Renal pelvis (tissue), 12 donors: ENCODE results near the gene GPX6. TPM values are rescaled to one million over a fixed set of nuclear protein-coding genes. Genes with fewer than 3 reads are reported as not detected.
A peak's percentile ranks its signal among the peaks of the same experiment; 100 is the strongest.
"Not testable (repeated sequence)": the region's sequence is repeated elsewhere in the genome, so short reads cannot be mapped to it uniquely, and the experiment has no call there.

Experiments used
- DNase-seq: peaks from one replicate; pipeline ENCODE4 v3.0.0-alpha.2; 2013
- long read RNA-seq, 16 experiments: transcript quantifications; one replicate each; lab custom pipeline, GENCODE V29; 2026
- polyA plus RNA-seq, 3 donors: library from polyadenylated mRNA; unstranded; fragments of 120-200 nt; gene quantifications; one replicate each; pipeline ENCODE4 v1.2.1, GENCODE V29; 2013; ENCODE audit not compliant: insufficient read length in 3 of 3

GPX6 gene
- not detected for polyA plus RNA-seq
- long read RNA-seq, donor 1, result 0 reads
- long read RNA-seq, donor 2, result 0 reads
- long read RNA-seq, donor 3, result 0 reads
- long read RNA-seq, donor 4, result 0 reads
- long read RNA-seq, donor 5, result 0 reads
- long read RNA-seq, donor 6, result 0 reads
- long read RNA-seq, donor 7, result 0 reads
- long read RNA-seq, donor 8, result 0 reads
- long read RNA-seq, donor 9, result 0 reads
- long read RNA-seq, donor 10, result 0 reads
- long read RNA-seq, donor 11, result 0 reads
- long read RNA-seq, donor 12, result 0 reads
- long read RNA-seq, donor 13, result 0 reads
- long read RNA-seq, donor 14, result 0 reads
- long read RNA-seq, donor 15, result 0 reads
- long read RNA-seq, donor 16, result 0 reads

DNA sequence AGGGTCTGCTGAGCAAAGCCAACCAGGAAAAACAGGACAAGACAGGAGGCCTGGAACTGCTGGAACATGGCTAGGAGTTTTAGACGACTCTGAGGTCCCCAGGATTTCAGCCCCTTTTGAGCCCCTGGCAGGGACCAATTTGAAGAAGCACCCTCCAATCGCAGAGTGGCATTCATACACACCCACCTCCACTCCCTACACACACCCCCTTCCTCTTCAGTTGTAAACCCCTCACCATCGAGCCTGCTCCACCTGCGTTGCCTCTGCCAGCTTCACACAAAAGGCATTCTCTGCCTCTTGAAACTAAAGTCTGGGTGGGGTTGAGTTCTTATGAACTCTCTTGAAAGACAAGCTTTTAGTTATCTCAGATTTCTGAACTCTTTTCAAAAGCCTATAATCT, at the start of gene GPX6:
Gene GPX6 (minus strand): TSS at position 118 of the 400 bp plus-strand sequence. CDS start 50 bp downstream, at position 68.
- DNase-seq, result no peak

DNA sequence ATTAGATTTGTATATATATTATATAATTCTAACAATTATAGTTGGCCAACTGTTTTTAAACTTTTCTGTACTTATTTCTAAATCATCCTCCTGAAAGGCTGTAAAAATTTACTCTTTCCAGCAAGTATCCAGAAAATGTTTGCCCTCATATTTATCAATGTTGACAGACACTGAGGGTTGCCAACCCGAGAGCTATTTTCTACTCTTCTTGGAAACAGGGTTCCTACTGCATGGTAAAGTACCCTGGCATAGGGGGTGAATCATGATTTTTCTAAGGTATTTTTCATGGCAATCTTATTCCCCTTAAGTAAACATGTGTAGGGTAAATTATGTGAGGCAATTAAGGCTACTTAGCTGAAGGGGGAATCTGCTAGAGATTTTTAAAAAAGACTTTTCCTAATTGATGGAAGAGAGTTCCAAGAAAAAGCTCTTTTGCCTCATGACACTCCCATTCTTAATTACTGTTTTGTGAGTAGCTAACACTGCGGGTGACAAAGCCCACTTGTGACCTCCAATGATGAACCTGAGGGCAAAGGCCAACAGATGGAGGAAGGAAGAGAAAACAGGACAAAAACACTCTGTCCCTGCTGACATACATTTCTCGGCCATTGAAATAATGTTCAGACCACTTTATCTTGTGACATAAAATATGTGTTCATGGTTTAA, 48.0 kb upstream of the GPX6 start:
- no peak for DNase-seq

DNA sequence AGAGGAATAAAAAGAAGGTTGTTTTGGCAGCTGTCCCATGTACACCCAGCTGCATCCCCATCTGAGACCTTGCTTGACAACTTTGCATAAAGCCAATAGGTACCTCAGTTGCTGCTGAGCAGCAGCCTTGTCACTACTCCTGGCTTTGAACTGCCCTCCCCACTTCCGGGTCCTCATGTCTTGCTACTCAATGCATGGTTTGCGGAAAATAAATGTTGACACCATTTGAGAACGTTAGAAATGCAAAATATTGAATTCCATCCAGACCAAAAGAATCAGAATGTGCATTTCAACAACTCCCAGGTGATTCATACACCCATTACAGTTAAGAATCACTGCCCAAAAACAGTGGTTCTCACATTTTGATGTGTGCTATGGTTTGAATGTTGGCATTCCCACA, 43.0 kb upstream of the GPX6 start:
- DNase-seq, result no peak

DNA sequence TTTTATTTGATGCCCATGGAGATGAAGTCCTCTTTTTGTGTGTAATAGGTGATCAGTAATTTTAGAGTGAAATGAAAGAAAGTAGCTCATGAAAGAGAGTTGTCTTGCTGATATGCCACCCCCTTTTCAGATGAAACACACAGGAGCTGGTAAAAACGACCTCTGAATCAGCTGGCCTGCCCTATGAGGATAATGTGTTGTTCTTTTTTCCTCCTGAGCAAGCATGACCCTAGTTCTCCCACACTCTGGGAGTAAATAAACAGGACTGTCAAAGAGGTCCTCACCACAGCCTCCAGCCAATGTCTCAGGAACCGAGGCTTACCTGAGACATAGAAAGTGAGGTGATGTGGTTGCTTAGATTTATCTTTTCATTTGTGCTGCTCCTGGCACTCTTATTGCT, 39.5 kb upstream of the GPX6 start:
- no peak for DNase-seq

DNA sequence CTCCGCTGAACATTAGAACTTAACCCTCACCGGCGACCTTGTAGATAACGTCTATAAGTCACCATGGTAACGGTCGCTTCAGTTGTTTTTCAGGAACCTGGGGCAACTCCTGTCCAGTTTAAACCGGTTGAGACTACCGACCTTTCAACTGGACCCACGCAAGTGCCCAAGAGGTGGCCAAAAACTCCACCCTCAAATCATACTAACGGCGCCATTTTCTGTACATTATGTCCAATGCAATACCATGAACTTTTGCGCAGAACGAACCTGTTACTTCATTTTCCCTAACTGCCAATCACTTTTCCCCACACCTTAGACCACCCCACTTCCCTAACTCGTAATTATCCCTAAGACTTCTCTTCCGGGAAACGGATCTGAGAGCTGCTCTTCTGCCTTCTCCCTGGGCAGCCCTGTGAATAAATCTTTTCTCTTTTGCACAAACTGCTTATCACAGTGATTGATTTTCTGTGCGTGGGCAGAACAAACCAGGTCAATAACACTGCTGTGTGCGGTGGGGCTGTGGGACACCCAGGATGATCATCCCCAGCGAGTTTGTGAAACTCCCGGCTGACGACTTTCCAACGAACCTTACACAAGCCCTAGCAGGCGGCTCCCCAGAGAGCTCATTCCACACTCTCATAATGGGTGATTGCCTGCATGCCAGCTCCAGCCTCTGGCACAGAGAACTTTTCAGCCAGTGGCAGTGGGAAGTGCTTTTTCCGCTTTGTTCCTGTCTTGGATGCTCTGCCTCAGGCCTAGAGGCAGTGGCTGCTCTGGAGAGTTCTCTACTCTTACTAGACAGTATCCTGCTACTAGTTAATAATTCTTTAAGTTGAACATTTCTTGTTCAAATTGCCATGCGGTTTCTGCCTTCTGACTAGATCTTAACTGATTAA, 38.6 kb upstream of the GPX6 start:
- DNase-seq, result peak; percentile 27

DNA sequence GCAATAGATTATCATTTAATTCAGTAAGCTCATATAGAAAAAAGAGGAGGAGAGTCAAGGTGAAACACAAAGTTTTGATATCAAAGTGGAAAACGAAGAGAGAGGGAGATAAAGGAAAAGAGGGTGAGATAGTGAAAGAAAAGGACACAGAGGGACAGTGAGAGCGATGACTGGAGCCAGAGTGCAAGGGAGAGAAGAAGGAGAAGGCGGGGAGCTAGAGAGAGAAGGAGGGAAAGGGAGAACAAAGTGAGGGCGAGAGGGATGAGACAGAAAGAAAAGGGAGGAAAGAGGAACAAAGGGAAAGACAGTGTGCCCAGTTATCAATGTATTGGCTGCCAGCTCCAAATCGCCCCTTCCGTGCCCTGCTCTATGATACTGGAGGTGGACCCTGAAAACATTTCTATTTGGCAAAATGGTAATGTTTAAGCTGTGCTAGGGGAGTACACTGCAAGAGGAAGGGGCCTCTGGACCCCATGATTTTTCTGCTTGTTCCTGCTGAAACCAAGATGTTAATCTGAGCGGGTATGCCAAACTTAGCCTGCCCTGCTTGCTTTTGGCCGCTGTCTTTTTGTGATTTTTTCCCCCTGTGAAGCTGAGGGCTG, 37.9 kb upstream of the GPX6 start:
- DNase-seq, result no peak

DNA sequence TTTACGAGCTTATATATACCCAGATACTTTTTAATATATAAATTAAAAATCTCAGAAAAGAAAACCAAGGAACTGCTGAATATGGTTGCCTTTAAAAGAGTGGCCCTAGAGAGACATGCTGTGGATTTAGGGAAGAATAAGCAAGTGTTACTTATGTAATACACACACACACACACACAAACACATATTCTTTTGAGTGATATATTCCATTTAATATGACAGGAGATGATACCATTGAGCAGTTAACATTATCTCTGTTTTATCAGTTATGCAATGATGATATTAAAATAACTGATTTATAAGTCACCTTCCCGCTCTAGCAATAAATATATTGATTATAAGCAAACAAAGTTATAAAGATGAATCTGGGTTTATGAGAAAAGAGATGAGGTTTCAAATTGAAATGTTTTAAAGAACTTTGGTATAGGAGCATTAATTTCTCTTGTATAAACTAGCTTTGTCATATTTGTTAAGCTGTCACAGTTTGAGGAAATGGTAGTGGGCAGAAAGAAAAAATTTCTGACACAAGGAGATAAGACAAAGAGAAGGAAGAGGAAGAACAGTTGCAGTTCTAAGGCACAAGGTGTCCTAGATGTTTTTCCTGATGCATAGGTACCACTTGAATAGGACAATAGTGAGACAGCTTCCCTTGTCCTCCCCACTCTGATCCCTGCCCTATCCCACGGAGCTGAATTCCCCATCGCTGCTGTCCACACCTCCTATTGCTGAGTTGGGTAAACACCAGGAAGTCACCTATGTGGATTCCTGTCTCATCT, 36.5 kb upstream of the GPX6 start:
- DNase-seq, result no peak

- DNase-seq, result not testable (repeated sequence)
These were observed 31.4 kb upstream of the GPX6 start for GRCh38 chr6:28547003-28547402.

GRCh38 chr6:28545955-28546354, 30.4 kb upstream of the GPX6 start:
- DNase-seq, result no peak

DNA sequence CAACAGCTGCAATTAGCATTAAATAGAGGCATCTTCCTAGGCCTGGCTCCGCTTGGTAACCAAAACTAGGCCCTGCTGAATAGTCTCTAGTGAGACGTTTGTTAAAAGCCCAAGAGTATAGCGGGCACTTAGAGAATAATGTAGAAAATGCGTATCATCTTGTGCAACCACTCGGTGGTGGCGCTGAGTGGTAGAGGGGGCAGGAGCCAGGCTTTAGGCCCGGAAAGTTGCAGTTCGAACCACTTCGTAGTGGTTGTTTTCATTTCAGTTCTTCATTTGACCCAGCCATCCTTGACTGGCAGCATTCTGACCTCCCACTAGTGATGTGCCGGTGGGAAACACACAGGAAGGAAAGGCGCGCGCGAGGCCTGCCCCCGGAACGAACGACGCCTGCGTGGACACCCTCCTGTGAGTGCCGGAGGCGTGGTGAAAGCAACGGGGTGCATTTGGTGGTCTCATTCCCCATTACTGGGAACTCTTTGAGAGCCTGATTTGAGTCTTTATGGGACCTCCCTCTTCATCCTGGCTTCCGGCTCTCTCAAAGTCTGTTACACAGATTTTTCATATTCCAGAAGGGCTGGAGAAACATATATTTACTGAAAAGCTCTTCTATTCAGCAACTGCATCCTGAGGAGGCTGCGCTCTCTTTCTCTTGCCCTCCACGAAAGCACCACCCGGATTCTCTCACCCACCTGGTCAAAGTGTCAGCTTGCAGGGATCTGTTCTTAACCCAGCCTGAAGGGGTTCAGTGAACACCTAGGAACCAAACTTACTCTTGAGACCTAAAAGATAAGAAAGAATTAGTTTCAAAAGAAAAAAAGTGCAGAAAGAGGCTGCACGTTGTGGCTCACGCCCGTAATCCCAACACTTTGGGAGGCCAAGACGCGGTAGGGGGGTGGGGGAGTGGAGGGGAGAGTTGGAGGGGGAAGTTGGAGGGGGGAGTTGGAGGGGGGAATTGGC, 28.3 kb upstream of the GPX6 start:
- DNase-seq, result peak; percentile 26

DNA sequence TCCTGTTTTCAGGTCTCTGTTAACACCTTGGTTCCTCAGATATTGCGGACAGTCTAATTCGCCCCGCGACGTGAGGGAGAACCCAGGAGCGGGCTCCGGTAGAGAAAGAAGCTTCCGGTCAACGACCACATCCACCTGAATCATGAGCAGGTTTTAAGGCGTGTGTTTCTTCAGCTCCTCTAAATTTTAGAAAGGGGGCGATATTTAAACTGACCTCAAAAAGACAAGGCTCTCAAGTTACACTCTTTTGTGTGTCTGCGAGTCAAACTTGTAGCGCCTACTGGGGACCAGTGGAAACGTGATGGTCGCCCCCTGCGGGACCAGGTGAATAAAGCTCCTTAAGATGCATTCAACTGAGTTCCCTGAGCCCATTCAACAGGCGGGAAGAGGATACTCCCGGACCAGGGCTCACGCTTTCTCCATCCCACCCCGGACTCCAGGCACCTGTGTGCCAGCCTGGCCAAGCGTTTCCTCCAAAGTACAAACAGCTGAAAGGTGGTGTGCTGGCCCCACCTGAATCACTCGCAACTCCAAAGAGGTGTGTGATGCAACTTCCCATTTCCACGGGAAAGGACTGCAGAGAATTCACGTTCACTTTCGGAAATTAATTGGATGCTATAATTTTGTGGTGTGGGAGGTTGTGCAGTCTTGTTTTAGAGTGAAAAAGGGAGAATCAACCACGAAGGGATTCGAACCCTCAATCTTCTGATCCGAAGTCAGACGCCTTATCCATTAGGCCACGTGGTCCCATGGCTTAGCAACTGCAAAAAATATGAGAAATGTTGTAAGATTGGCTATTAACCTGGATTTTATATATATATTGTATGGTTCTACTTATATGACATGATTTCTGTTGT, 27.1 kb upstream of the GPX6 start:
- peak; percentile 76 for DNase-seq

GRCh38 chr6:28541996-28542395, 26.4 kb upstream of the GPX6 start:
- no peak for DNase-seq

- DNase-seq, result peak; percentile 14
These were observed 22.0 kb upstream of the GPX6 start for GRCh38 chr6:28537509-28538140.

DNA sequence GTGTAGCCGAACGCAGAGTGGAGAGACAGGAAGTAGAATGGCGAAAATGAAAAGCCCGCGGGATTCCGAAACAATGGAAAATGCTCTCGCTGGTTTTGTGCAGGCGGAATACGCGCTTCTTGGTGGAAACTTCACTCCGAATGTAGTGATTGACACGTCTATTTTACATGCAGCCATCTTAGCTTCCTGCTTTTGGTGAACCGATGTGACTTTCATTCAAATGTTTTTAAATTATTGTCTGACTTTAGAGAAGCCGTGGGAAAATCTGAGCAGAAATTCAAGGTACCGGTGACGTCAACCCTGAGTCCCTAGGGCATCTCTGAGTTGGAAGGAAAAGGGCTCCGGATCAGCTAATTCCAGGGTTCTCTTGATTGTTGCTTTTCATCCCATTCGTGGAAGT, 21.5 kb upstream of the GPX6 start:
- DNase-seq, result peak; percentile 20

DNA sequence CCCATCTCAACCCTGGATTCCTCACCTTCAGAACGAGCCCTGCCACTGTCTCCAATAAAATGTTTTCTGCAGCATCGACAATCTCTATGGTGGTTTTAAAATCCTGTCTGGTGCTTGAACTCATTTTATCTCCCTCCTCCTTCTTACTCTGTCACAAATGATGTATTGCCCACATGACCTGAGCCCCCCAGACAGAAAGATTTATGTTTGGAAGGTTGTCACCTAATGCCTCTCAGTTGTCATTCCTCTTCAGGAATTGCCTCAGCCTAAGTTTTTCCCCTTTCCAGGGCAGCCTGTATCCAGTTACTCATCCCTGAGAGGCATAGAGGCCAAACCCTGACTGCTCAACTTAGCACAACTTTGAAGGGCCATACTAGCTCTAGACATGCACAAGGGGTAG, 19.3 kb upstream of the GPX6 start:
- peak; percentile 7 for DNase-seq

DNA sequence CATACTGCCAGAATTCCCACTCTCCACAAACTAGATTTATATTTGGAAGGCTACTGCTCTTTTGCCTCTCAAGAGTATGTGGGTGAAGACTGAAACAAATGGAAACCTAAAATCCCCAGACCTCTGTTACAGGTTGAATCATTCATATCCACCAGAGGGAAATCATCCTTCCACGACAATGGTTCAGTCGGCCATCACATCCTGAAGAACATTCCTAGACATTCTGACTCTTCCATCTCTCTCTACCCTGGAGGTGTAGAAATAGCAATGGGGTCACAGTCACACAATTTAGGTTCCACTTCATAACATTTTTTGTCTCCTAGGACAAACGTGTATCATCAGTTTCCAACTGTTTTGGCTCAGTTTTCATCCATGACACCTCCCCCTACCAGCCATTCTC, 18.7 kb upstream of the GPX6 start:
- DNase-seq, result no peak

- no peak for DNase-seq
These were observed 16.0 kb upstream of the GPX6 start for GRCh38 chr6:28531479-28532128.

GRCh38 chr6:28530777-28531176, 15.2 kb upstream of the GPX6 start:
- no peak for DNase-seq
